ENCODE results near the gene MKI67.

Gene MKI67

DNA sequence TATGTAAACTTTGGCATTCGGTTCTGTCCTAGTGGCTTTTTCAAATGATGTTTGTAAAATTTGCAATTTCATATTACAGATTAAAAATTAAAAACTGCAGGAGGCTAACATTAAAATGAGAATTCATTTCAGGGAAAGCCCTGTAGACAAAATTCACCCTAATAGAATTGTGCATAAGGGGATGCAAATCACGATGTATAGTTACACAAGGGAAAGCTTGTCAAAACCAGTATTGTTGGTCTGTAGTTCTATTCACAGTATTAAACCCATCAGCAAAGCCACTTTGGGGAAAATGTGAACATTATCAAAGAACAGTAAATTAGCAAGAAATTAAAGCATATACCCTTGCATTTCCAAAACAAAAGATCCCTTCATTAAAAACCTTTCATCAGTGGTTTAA lies 39.9 kb upstream of the MKI67 start:
- H3K4me3 ChIP-seq (ENCODE audit: low read length) = no peak overlapping the region
- TF ChIP-seq, protein P1, sequence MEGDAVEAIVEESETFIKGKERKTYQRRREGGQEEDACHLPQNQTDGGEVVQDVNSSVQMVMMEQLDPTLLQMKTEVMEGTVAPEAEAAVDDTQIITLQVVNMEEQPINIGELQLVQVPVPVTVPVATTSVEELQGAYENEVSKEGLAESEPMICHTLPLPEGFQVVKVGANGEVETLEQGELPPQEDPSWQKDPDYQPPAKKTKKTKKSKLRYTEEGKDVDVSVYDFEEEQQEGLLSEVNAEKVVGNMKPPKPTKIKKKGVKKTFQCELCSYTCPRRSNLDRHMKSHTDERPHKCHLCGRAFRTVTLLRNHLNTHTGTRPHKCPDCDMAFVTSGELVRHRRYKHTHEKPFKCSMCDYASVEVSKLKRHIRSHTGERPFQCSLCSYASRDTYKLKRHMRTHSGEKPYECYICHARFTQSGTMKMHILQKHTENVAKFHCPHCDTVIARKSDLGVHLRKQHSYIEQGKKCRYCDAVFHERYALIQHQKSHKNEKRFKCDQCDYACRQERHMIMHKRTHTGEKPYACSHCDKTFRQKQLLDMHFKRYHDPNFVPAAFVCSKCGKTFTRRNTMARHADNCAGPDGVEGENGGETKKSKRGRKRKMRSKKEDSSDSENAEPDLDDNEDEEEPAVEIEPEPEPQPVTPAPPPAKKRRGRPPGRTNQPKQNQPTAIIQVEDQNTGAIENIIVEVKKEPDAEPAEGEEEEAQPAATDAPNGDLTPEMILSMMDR (conservative IDR thresholded peaks at IDR 0.05; ENCODE audit: low read depth, low read length) = no peak
- no peak for DNase-seq (ENCODE audit: low read depth)

DNA sequence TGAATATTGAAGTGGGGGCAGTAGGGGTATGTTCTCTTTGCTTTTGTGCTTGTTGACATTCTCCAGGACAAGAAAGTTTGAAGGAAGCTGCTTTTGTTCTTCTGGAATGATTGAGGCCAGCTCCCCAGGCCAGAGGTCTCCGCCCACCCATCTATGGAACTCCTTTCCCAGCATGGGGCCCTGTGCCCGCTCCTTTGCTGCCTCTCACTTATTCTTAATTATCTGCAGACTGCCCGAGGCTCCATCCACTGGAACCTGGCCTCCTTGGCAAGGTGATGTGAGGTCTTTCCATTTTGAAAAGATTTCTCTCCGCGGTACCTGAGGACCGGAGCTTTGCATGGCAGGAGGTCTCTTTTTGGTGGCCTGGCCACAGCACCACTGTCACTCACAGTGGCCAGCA lies 39.3 kb upstream of the MKI67 start:
- TF ChIP-seq, protein P1 (conservative IDR thresholded peaks at IDR 0.05; ENCODE audit: low read depth, low read length) = no peak
- no peak for DNase-seq (ENCODE audit: low read depth)
- H3K4me3 ChIP-seq (ENCODE audit: low read length) = no peak overlapping the region

DNA sequence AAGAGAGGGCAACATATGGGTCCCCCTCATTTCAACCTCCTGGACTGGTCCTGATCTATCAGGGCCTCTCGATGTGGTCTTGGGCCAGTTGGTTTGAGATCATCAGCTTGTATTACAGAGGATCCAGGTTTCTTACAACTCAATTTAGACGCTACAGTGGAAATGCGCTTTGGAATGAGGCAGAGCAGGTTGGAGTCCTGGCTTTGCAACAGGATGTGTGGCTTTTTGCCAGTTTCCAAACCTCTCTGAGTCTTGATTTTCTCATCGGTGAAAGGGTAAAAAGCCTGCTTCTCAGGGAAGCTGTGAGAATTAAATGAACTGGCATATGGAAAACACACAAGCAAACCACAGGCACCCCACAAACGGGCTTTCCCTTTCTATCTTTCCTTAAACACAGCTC lies 37.5 kb upstream of the MKI67 start:
- TF ChIP-seq, protein P1 (conservative IDR thresholded peaks at IDR 0.05; ENCODE audit: low read depth, low read length) = no peak
- no peak overlapping the region for H3K4me3 ChIP-seq (ENCODE audit: low read length)
- no peak for DNase-seq (ENCODE audit: low read depth)

DNA sequence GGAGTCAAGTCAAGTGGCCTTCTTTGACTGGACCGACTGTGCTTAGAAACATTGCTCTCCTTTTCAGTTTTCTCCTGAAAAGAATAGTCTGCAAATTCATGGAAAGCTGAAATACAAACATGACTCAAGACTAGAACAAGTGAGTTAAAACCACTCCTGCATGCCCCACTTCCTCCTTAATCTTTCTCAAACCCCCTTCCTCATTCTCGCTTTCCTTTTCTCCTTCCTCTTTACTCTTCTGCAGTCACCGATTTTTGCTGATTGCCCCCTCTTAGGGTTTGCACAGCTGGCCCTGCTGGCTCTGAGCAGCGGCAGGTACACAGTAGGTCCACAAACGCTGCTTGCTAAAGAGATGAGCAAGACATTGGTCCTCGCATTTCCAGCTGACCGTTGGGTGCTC lies 34.8 kb upstream of the MKI67 start:
- TF ChIP-seq, protein P1 (conservative IDR thresholded peaks at IDR 0.05; ENCODE audit: low read depth, low read length) = no peak
- no peak overlapping the region for H3K4me3 ChIP-seq (ENCODE audit: low read length)
- DNase-seq (ENCODE audit: low read depth) = no peak

DNA sequence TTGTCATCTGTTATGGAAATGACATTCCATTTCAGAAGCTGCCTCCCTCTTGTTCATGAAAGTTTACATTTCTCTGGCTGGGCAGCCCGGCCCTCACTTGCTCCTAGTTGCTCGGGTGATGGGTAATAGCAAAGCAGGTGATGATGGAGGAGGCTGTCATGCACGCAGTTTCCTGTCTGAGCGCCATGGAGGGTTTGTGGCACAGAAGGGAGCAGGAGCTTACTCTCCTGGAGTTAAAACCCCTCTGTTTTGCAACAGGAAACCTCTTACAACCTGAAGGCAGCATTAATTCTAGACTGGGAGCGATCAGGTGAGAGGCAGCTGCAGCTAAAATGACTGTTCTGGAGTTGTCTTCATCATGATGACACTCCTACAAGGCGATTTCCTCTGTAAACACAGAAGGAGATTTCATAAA lies 34.1 kb upstream of the MKI67 start:
- no peak overlapping the region for H3K4me3 ChIP-seq (ENCODE audit: low read length)
- TF ChIP-seq, protein P1 (conservative IDR thresholded peaks at IDR 0.05; ENCODE audit: low read depth, low read length) = no peak
- no peak for DNase-seq (ENCODE audit: low read depth)

DNA sequence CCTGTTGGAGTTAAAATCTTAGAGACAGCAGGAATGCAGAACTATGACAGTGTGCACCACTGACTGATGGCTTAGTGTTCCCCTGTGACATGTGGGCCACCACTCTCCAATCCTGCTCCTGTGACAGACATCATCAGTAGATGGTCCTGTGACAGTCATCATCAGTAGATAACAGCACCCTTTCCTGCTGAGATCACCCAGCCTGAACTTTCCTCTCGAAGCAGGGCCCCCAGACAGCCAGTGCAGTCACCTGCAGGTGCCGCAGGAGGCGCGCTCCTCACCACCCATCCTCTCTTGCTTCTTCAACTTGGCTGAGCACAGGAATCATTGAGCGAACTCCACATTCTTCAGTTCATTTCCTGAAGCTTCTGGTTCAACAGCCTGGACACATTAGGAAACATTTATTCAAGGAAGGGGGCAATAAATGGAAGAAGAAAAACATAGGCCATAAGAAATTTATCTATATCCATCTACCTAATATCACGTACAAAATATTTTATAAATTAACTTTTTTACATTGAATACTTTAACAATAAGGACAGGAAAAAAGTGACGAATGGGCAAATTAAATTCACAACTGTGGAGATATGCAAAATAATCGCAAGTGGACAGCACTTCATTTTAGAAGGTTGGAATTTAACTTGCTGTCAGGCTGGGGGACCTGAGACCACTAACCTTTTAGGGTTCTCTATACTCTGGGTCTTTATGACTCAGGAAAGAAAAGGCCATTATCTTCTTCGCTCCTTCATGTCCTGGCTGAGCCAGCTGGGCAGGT lies 32.0 kb upstream of the MKI67 start:
- TF ChIP-seq, protein P1 (conservative IDR thresholded peaks at IDR 0.05; ENCODE audit: low read depth, low read length) = no peak
- no peak for DNase-seq (ENCODE audit: low read depth)
- H3K4me3 ChIP-seq (ENCODE audit: low read length) = no peak overlapping the region

Measured in retinal pigment epithelial cell (primary cell).